Measurements from ENCODE around the gene ATP11C.
"Not testable (repeated sequence)": the region's sequence is repeated elsewhere in the genome, so short reads cannot be mapped to it uniquely, and the experiment has no call there.

ATP11C gene

GRCh38 chrX:139708067-139708466 lies 224.8 kb downstream of the ATP11C start, which contains the start of gene MCF2:
Gene MCF2 (minus strand): TSS chrX:139708167. CDS start chrX:139651744, 56,423 bp downstream.
- DNase-seq, result no peak

GRCh38 chrX:139702658-139703057 lies 230.2 kb downstream of the ATP11C start:
- DNase-seq, result no peak

DNA sequence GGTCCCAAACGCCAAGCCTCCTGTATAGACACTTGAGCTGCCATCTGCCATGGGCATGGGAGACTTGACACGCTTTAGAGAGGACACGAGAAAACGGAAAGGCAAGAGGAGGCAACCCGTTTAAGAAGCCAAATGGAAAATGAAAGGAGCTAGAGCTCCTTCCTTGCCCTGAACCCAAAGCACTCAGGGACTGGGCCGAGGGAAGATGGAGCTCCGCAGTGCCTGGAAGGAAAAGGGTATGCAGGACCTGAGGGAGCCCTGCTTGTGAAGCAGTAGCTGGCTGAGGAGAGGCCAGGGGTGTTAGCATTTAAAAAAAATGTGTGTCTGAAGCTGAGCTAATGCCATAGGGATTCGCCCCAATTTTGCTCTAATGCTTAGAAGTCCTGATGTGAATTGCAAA lies 239.9 kb downstream of the ATP11C start:
- no peak for DNase-seq

- DNase-seq, result no peak
Observed at GRCh38 chrX:139692506-139692849, 240.4 kb downstream of the ATP11C start.

DNA sequence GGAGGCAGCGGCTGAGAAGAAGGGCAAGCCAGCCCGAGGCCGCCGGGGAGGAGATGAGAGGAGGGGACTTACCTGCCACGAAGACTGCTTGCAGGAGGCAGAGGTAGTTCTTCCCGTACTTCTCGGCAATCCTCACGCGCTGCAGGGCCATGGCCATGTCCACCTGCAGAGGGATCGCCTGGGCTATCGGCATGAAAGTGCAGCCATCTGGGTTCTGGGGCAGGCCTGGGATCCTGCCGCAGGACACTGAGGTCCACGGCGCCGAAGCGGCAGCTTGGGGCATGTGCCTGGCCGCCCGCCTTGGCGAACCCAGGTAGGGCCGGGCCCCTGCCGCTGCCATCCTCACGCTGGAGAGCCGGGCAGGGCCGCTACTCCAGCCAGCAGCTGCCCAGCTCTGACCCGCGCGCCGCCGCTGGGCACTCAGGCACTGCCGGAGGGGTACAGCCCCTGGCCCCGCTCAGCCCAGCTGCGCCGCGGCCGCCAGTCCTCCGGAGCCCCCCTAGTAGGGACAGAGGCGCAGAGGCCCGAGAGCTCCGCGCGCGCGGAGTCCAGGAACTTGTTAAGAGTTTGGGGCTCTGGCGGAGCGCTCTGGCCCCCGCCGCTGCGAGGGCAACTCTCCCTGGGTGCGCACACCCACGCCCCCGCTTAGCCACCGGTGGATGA lies 240.9 kb downstream of the ATP11C start:
- DNase-seq, result no peak

- no peak for DNase-seq
Observed at GRCh38 chrX:139691493-139691842, 241.4 kb downstream of the ATP11C start.

- not testable (repeated sequence) for DNase-seq
Observed at GRCh38 chrX:139685175-139685574, 247.7 kb downstream of the ATP11C start.

GRCh38 chrX:139680356-139680755 lies 252.5 kb downstream of the ATP11C start:
- DNase-seq, result no peak
